Dedifferentiated amniotic fluid mesenchymal stem cell (primary cell): Measurements from ENCODE around the gene MCEMP1.

Experiments
- DNase-seq: peaks from one replicate; pipeline ENCODE4 v3.0.0-alpha.2; 2016; ENCODE audit errors: extremely low spot score

The MCEMP1 gene

DNA sequence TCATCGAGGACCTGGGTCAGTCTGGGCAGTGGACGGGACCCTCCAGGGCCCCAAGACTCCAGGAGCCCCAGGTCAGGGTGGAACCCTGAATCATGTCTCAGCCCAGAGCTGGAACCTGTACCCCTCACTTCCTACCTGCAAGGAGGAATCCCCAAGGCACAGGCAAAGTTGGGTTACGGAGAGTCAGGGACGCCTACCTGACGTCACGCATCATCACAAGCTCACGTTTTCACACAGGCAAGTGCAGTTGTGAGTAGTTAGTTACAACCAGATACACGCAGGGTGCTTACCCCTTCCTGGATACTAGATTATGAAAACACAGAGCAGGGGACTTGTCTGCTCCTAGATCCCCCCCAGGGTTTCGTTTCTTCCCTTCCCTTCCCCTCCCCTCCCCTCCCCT, 6.1 kb upstream of the MCEMP1 start:
- no peak for DNase-seq

- DNase-seq = no peak
These were observed 4.4 kb upstream of the MCEMP1 start for GRCh38 chr19:7672522-7672921.

- peak; percentile 74 for DNase-seq
These were observed 2.6 kb upstream of the MCEMP1 start for GRCh38 chr19:7674010-7675005.

GRCh38 chr19:7676376-7676775, 514 bp upstream of the MCEMP1 start:
- DNase-seq = no peak

GRCh38 chr19:7677669-7678311, 900 bp downstream of the MCEMP1 start:
- no peak for DNase-seq

- no peak for DNase-seq
These were observed 2.3 kb downstream of the MCEMP1 start for GRCh38 chr19:7678971-7679751.

DNA sequence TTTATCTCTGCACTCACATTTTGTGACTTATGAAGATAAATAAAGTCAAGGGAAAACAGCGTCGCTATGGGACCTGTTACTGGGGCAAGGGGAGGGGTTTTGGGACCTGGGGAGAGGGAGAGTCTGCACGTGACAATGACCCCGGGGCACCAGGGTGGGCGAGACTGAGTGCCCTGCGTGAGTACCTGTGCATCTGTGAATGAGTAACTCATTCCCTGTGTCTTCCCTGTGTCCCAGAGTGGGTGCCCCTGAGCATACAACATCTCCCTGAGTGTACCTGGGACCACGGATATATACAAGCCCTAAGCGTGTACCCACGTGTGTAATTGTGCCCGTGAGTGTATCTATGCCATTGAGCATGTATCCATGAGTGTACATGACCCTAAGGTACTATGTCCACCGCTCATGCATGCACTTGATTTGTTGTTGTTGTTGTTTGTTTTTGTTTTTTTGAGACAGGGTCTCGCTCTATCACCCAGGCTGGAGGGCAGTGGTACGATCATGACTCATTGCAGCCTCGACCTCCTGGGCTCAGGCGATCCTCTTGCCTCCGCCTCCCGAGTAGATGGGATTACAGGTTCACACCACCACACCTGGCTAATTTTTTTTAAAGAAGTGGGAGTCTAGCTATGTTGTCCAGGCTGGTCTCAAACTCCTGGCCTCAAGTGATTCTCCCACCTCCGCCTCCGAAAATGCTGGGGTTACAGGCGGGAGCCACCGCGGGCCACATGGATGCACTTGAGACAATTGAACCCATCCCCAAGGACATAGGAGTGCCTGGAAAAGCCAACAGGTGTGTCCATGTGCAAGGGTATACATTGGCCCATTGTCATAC, 3.1 kb downstream of the MCEMP1 start:
- DNase-seq = no peak

DNA sequence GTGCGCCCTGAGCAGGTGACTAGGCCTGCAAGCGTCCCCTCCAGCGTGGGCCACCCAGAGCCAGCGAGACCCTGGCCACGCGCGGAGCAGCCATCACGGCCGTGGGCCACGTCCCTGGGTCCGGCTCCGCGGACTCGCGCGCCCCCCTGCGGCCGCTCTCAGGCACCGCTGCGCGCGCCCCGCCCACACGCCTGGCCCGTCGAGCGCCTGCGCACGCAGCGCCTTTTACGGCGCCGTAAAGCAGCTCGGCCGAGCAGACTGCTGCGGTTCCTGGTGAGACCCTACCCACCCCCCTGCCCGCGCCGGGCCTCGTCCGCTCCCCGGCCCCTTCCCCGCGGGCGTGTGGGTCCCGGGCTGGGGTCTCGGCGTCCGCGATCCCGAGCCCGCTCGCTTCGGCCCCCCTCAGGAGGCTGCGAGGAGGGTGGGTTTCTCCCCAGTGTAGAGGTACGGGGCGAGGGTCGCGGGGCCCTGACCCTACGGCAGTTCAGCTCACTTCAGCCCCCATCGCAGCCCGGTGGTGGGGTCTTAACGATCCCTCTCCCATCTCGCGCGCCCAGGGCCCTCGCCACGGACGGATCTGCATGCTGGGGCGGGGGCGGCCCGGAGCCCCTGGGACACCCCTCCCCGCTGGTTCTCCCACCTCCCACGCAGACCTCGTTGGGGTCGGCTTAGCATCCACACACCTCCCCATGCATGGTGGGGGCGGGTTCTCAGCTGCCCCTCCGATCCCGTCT, 3.9 kb downstream of the MCEMP1 start, which contains the start of gene TRAPPC5:
Gene TRAPPC5, plus strand, starts transcription at position 228 of the 734 bp plus-strand sequence. CDS start 1,421 bp downstream, outside the sequence.
- DNase-seq = peak; percentile 72

GRCh38 chr19:7681340-7682174, 4.7 kb downstream of the MCEMP1 start:
- peak; percentile 61 for DNase-seq

GRCh38 chr19:7682175-7682855, 5.4 kb downstream of the MCEMP1 start:
- DNase-seq = no peak

DNA sequence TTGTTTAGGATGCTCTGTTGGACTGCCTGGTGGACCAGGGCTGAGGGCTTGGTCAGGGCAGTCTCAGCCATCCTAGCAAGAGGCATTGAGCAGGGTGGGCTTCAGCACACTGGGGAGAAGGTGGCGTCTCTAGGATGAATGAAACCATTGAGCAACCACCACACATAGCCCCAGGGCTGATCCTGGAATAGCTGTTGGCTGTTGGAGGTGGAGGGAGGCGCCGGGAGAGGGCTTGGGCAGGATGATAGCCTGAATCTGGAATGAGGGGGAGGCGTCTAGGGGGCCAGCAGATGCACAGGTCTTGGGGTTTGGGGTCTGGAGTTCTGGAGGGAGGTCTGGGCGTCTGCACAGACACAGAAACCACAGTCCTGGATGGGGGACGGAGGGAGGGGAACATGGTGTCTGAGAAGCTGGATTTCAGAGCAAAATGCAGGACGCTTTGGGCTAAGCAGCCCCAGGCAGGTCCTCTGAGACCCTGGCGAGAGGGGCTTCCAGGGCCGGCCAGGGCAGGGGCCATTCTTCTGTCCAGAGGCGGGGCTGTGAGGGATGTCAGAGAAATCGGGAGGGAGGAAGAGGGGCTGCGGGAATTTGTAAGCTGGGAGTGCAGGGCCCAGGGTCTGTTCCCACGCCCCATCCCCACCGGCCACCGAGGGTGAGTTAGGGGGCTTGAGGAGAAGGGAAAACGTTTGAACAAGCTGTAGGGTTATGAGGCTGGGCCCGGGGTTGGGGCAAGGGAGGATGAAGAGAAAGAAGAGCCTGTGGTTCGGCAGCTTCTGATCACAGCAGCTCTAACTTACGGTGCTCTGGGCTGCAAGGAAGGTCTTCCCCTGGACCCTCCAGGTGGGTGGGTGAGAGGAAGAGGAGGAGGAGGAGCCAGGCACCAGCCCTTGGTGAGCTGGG, 8.9 kb downstream of the MCEMP1 start:
- DNase-seq = no peak

DNA sequence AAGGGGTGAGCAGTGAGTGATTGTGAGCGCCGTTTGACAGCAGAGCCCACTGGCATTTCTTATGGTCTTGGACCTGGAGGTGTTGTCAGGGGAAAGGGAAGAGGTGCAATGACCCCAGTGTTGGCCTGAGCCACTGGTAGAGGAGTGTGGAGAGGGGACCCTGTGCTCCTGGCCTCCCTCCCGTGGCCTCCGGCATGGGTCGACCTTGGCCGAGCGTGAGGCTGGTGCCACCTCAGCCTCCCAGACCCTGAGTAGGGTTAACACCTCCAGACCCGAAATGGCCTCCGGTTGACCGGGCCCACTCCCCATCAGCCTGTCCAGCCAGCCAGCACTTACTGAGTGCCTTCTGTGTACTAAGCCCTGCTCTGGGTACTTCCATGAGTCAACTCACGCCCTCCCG, 10.3 kb downstream of the MCEMP1 start:
- DNase-seq = no peak

DNA sequence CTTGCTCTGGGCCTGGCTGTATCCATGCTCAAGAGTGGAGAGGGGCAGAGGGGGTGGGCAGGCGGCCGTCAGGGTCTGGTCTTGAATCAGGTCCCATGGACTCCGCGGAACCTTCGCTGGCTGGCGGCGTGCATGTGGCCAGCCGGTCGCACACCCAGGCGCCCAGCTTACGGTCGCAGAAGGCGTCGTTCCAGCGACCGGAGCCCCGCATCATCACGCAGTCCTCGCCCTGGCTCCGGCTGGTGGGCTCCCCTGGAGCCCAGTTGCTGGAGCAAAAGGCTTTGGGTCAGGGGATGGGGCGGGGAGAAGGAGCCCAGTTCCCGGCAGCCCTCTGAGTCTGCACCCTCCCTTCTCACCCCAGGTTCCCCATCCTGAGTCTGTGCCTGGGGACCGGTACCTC, 12.3 kb downstream of the MCEMP1 start:
- no peak for DNase-seq

DNA sequence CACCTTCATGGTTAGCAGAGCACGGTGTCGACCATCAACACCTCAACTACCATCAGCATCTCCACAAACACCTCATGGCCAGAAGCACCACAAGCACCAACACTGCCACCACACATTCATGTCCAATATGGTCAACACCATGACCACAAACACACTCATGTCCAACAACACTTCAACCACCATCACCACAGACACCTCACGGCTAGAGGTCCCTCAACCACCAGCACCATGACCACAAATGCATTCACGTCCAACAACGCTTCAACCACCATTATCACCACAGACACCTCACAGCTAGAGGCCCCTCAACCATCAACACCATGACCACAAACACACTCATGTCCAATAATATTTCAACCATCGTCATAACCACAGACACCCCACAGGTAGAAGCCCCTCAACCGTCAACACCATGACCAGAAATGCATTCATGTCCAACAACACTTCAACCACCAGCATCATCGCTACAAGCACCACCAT, 13.9 kb downstream of the MCEMP1 start:
- DNase-seq = no peak

DNA sequence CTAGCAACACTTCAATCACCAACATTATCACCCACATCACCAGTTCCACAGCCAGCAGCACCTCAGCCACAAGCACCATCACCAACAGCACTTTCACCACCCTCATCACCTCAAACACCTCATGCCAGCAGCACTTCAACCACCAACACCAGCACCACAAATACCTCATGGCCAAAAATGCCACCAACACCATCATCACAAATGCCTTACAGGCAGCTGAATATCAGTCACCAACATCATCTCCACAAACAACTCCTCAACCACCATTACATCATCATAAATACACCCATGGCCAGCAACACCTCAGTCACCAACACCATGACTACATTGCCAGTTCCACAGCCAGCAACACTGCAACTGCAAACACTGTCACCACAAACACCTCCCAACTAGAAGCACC, 14.6 kb downstream of the MCEMP1 start:
- DNase-seq = no peak

GRCh38 chr19:7692417-7693088, 15.7 kb downstream of the MCEMP1 start:
- DNase-seq = no peak

- no peak for DNase-seq
These were observed 17.6 kb downstream of the MCEMP1 start for GRCh38 chr19:7694499-7694898.
